ENCODE results near the gene UGGT2. TPM values are rescaled to one million over a fixed set of nuclear protein-coding genes. Genes with fewer than 3 reads are reported as not detected.

Gene UGGT2
- total RNA-seq, 2 experiments from 2014 or later = 1.8 TPM; not detected in 1

DNA sequence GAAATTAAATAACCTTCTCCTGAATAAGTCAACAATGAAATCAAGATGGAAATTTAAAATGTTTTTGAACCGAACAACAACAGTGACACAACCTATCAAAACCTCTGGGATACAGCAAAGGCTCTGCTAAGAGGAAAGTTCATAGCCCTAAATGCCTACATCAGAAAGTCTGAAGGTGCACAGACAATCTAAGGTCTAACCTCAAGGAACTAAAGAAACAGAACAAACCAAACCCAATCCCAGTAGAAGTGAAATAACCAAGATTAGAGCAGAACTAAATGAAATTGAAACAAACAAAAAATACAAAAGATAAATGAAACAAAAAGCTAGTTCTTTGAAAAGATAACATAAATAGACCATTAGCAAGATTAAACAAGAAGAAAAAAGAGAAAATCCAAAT is 9.0 kb downstream of the UGGT2 start:
- H3K4me3 ChIP-seq (ENCODE audit: low read depth, low read length, poor library complexity, severe bottlenecking) = no peak overlapping the region
- intact Hi-C loops (cut with micrococcal nuclease; ENCODE audit: unreplicated experiment) = no loop called here
- no peaks in the 10 kb centered on the region for H3K9me3 ChIP-seq (ENCODE audit: low read length)
- TF ChIP-seq, protein P1, sequence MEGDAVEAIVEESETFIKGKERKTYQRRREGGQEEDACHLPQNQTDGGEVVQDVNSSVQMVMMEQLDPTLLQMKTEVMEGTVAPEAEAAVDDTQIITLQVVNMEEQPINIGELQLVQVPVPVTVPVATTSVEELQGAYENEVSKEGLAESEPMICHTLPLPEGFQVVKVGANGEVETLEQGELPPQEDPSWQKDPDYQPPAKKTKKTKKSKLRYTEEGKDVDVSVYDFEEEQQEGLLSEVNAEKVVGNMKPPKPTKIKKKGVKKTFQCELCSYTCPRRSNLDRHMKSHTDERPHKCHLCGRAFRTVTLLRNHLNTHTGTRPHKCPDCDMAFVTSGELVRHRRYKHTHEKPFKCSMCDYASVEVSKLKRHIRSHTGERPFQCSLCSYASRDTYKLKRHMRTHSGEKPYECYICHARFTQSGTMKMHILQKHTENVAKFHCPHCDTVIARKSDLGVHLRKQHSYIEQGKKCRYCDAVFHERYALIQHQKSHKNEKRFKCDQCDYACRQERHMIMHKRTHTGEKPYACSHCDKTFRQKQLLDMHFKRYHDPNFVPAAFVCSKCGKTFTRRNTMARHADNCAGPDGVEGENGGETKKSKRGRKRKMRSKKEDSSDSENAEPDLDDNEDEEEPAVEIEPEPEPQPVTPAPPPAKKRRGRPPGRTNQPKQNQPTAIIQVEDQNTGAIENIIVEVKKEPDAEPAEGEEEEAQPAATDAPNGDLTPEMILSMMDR (conservative IDR thresholded peaks at IDR 0.05; ENCODE audit: low read length) = no peak
- TF ChIP-seq EZH2phosphoT487 (IDR thresholded peaks at IDR 0.05; ENCODE audit: borderline replicate concordance, low read depth, low read length) = no peak
- no peaks in the 10 kb centered on the region for H3K36me3 ChIP-seq (ENCODE audit: insufficient read depth, low read length)
- ChIA-PET POLR2A (no interaction called here), CTCF (ENCODE audit: unreplicated experiment) (no interaction called here)
- no peak overlapping the region for H2AFZ ChIP-seq (ENCODE audit: low read length)
- H3K4me2 ChIP-seq (ENCODE audit: low read length) = no peak overlapping the region
- DNase-seq (ENCODE audit: low spot score) = no peak
- H3K9me2 ChIP-seq (ENCODE audit: insufficient read depth, low read length) = no peaks in the 10 kb centered on the region
- no peaks in the 10 kb centered on the region for H3K79me2 ChIP-seq (ENCODE audit: insufficient read depth, low read depth, low read length)
- H4K20me1 ChIP-seq (ENCODE audit: insufficient read depth, low read length) = no peaks in the 10 kb centered on the region
- no peaks in the 10 kb centered on the region for H3K4me1 ChIP-seq (ENCODE audit: insufficient read depth, low read length, poor library complexity, severe bottlenecking)
- BruUV-seq (replicated peaks) = no TSS peak
- no peak overlapping the region for H3K27ac ChIP-seq (ENCODE audit: low read depth, low read length, poor library complexity, severe bottlenecking)

- no peak overlapping the region for H3K27ac ChIP-seq (ENCODE audit: low read depth, low read length, poor library complexity, severe bottlenecking)
- no peaks in the 10 kb centered on the region for H3K4me1 ChIP-seq (ENCODE audit: insufficient read depth, low read length, poor library complexity, severe bottlenecking)
- intact Hi-C loops (cut with micrococcal nuclease; ENCODE audit: unreplicated experiment) = no loop called here
- no peaks in the 10 kb centered on the region for H3K9me2 ChIP-seq (ENCODE audit: insufficient read depth, low read length)
- H4K20me1 ChIP-seq (ENCODE audit: insufficient read depth, low read length) = no peaks in the 10 kb centered on the region
- no TSS peak for BruUV-seq (replicated peaks)
- TF ChIP-seq, protein P1 (conservative IDR thresholded peaks at IDR 0.05; ENCODE audit: low read length) = no peak
- no peak for TF ChIP-seq EZH2phosphoT487 (IDR thresholded peaks at IDR 0.05; ENCODE audit: borderline replicate concordance, low read depth, low read length)
- CTCF ChIA-PET (ENCODE audit: unreplicated experiment) = no interaction called here
- no peak for DNase-seq (ENCODE audit: low spot score)
- H3K4me3 ChIP-seq (ENCODE audit: low read depth, low read length, poor library complexity, severe bottlenecking) = no peak overlapping the region
- no peak overlapping the region for H3K4me2 ChIP-seq (ENCODE audit: low read length)
- no peaks in the 10 kb centered on the region for H3K36me3 ChIP-seq (ENCODE audit: insufficient read depth, low read length)
- POLR2A ChIA-PET = no interaction called here
- H3K79me2 ChIP-seq (ENCODE audit: insufficient read depth, low read depth, low read length) = no peaks in the 10 kb centered on the region
- no peak overlapping the region for H2AFZ ChIP-seq (ENCODE audit: low read length)
- no peaks in the 10 kb centered on the region for H3K9me3 ChIP-seq (ENCODE audit: low read length)
Observed at GRCh38 chr13:96041326-96042110, 11.7 kb downstream of the UGGT2 start.

GRCh38 chr13:96036515-96036914 is 16.7 kb downstream of the UGGT2 start:
- Histone ChIP-seq H3K79me2 (ENCODE audit: insufficient read depth, low read depth, low read length) (no peaks in the 10 kb centered on the region), H3K4me2 (ENCODE audit: low read length) (no peak overlapping the region), H3K9me3 (ENCODE audit: low read length) (no peaks in the 10 kb centered on the region), H3K27ac (ENCODE audit: low read depth, low read length, poor library complexity, severe bottlenecking) (no peak overlapping the region), H3K36me3 (ENCODE audit: insufficient read depth, low read length) (no peaks in the 10 kb centered on the region), H3K4me1 (ENCODE audit: insufficient read depth, low read length, poor library complexity, severe bottlenecking) (no peaks in the 10 kb centered on the region), H3K4me3 (ENCODE audit: low read depth, low read length, poor library complexity, severe bottlenecking) (no peak overlapping the region), H4K20me1 (ENCODE audit: insufficient read depth, low read length) (no peaks in the 10 kb centered on the region), H3K9me2 (ENCODE audit: insufficient read depth, low read length) (no peaks in the 10 kb centered on the region), H2AFZ (ENCODE audit: low read length) (no peak overlapping the region)
- intact Hi-C loops (cut with micrococcal nuclease; ENCODE audit: unreplicated experiment) = no loop called here
- ChIA-PET POLR2A (interaction anchor here (0.6 kb wide), 1 partner anchor 22 kb away, joined by 5 read pairs; no protein-coding TSS in a partner anchor), CTCF (ENCODE audit: unreplicated experiment) (no interaction called here)
- BruUV-seq (replicated peaks) = no TSS peak
- no peak for DNase-seq (ENCODE audit: low spot score)
- TF ChIP-seq, protein P1 (conservative IDR thresholded peaks at IDR 0.05; ENCODE audit: low read length) = no peak
- TF ChIP-seq EZH2phosphoT487 (IDR thresholded peaks at IDR 0.05; ENCODE audit: borderline replicate concordance, low read depth, low read length) = no peak

All from OCI-LY7 (cell line).